Loucy (cell line): ENCODE data around the gene DHRS7B.

Experiments
- EZH2phosphoT487 ChIP-seq: fragments of 200-600 bp; IDR thresholded peaks from 2 replicates; pipeline ENCODE4 v1.6.1; 2018; ENCODE audit warnings: antibody characterized with exemption, mild to moderate bottlenecking, moderate library complexity, borderline replicate concordance
- TF ChIP-seq, protein P1 (sequence below): fragments of 200-600 bp; sonication (generic); conservative IDR thresholded peaks from 2 replicates; pipeline ENCODE4 v1.5.1; 2014; ENCODE audit warnings: mild to moderate bottlenecking, antibody characterized with exemption, low read length

- TF ChIP-seq, protein P1, sequence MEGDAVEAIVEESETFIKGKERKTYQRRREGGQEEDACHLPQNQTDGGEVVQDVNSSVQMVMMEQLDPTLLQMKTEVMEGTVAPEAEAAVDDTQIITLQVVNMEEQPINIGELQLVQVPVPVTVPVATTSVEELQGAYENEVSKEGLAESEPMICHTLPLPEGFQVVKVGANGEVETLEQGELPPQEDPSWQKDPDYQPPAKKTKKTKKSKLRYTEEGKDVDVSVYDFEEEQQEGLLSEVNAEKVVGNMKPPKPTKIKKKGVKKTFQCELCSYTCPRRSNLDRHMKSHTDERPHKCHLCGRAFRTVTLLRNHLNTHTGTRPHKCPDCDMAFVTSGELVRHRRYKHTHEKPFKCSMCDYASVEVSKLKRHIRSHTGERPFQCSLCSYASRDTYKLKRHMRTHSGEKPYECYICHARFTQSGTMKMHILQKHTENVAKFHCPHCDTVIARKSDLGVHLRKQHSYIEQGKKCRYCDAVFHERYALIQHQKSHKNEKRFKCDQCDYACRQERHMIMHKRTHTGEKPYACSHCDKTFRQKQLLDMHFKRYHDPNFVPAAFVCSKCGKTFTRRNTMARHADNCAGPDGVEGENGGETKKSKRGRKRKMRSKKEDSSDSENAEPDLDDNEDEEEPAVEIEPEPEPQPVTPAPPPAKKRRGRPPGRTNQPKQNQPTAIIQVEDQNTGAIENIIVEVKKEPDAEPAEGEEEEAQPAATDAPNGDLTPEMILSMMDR = no peak
- TF ChIP-seq EZH2phosphoT487 = no peak
These were observed 62.6 kb downstream of the DHRS7B start for GRCh38 chr17:21189361-21189760.
